Cortex of kidney (tissue), 1 donor: ENCODE data around the gene NRXN3.

ENCODE experiments used
- DNase-seq: peaks from one replicate; lab custom pipeline; 2025; lab: John Stamatoyannopoulos, UW

NRXN3 gene

GRCh38 chr14:79906994-79907393 lies 1736.8 kb downstream of the NRXN3 start:
- no peak for DNase-seq

- DNase-seq, result no peak
Observed at GRCh38 chr14:79910086-79910485, 1739.9 kb downstream of the NRXN3 start.

- DNase-seq, result no peak
Observed at GRCh38 chr14:79911744-79912143, 1741.6 kb downstream of the NRXN3 start.

- no peak for DNase-seq
Observed at GRCh38 chr14:79914595-79914994, 1744.4 kb downstream of the NRXN3 start.

GRCh38 chr14:79915406-79915805 lies 1745.2 kb downstream of the NRXN3 start:
- no peak for DNase-seq

- DNase-seq, result no peak
Observed at GRCh38 chr14:79916281-79916680, 1746.1 kb downstream of the NRXN3 start.

- DNase-seq, result no peak
Observed at GRCh38 chr14:79916892-79917291, 1746.7 kb downstream of the NRXN3 start.
